Brain microvascular endothelial cell (primary cell): Measurements from ENCODE around the gene TSPAN17.

ENCODE experiments used
- DNase-seq: peaks from one replicate; pipeline ENCODE4 v3.0.0-alpha.2; 2020
- H3K27ac ChIP-seq: fragments of 250-450 bp; sonication (Bioruptor Pico); 2 replicates; pipeline ENCODE4 v1.5.1; 2020; ENCODE audit warnings: mild to moderate bottlenecking, moderate library complexity
- H3K27me3 ChIP-seq: fragments of 250-450 bp; sonication (Bioruptor Pico); replicated peaks from 2 replicates; pipeline ENCODE4 v1.5.1; 2020; ENCODE audit warnings: mild to moderate bottlenecking
- H3K36me3 ChIP-seq: fragments of 250-450 bp; sonication (Bioruptor Pico); replicated peaks from 2 replicates; pipeline ENCODE4 v1.5.1; 2020; ENCODE audit warnings: mild to moderate bottlenecking
- H3K4me3 ChIP-seq: 2 replicates; pipeline ENCODE4 v1.5.1; 2011; ENCODE audit warnings: low read depth, mild to moderate bottlenecking, control low read depth, low read length, moderate library complexity
- in situ Hi-C: cut with HindIII; loops from 2 replicates; pipeline ENCODE4 v1.10.0; 2017; ENCODE audit warnings: low sequenced_read_pairs, low pct_ligation_motif_present
- TF ChIP-seq, protein P1 (sequence below): IDR thresholded peaks from 2 replicates; pipeline ENCODE4 v1.5.1; 2011; ENCODE audit warnings: low read depth, mild to moderate bottlenecking, moderate library complexity, low read length, control low read depth, inconsistent platforms; ENCODE audit errors: missing control alignments

Gene TSPAN17

DNA sequence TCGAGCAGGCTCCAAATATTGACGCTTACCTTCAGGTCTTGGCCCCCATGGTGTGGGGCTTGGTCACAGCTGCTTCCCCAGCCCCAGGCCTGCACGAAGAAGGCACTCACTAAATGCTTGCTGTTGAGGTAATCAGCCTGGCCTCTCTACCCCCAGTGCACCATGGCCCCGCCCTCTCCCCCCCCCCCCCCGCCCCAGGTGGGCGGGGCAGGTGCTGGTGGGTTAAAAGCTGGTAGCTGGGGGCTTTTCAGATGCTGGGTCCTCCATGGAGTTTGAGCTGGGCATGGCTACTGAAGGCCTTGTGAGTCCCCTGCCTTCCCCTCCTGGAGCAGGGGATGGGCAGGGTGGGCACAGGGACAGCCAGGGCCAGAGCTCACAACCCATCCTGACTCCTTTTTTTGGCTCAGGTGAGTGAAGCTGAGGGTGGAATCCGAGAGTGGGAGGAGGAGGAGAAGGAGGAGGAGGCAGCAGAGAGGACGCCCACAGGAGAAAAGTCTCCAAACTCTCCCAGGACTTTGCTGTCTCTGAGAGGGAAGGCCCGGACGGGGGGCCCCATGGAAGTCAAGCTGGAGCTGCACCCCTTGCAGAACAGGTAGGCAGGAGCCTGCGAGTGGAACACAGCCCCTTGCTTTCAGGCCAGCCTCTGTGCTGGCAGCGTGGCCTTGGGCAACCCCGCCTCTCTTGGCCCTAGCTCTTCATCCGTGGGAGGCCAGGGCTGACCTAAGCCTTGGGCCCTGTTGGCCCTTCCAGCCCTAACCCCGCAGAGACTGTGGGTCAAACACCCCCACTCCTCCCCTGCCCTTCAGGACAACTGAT is 4.4 kb upstream of the TSPAN17 start:
- in situ Hi-C loops, result no loop called here
- H3K27ac ChIP-seq, result no peak overlapping the region
- H3K27me3 ChIP-seq, result no peaks in the 10 kb centered on the region
- H3K36me3 ChIP-seq, result no peaks in the 10 kb centered on the region
- no peak for DNase-seq
- H3K4me3 ChIP-seq, result no peak overlapping the region
- TF ChIP-seq, protein P1, sequence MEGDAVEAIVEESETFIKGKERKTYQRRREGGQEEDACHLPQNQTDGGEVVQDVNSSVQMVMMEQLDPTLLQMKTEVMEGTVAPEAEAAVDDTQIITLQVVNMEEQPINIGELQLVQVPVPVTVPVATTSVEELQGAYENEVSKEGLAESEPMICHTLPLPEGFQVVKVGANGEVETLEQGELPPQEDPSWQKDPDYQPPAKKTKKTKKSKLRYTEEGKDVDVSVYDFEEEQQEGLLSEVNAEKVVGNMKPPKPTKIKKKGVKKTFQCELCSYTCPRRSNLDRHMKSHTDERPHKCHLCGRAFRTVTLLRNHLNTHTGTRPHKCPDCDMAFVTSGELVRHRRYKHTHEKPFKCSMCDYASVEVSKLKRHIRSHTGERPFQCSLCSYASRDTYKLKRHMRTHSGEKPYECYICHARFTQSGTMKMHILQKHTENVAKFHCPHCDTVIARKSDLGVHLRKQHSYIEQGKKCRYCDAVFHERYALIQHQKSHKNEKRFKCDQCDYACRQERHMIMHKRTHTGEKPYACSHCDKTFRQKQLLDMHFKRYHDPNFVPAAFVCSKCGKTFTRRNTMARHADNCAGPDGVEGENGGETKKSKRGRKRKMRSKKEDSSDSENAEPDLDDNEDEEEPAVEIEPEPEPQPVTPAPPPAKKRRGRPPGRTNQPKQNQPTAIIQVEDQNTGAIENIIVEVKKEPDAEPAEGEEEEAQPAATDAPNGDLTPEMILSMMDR, result no peak

- H3K4me3 ChIP-seq, result no peak overlapping the region
- H3K36me3 ChIP-seq, result no peaks in the 10 kb centered on the region
- H3K27ac ChIP-seq, result no peak overlapping the region
- TF ChIP-seq, protein P1, result no peak
- in situ Hi-C loops, result no loop called here
- no peaks in the 10 kb centered on the region for H3K27me3 ChIP-seq
- no peak for DNase-seq
Measured at GRCh38 chr5:176643491-176644219, 3.6 kb upstream of the TSPAN17 start.

DNA sequence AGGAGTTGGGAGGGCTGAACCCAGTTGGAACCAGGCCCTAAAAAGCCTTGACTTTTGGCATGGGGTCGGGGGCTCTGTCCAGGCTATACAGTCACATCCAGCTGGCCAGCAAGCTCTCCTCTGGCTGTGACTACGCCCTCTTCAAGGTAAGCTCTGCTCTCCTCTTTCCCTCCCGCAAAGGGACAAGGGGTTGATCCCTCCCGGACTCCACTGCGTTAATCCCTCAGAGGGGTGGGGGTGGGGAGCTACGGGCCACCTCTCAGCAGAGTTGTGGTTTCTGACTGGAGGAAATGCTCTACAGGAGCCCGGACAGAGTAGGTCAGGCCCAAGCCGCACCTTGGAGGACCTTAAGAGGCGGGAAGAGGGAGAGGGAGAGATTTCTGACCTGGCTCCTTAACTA is 3.0 kb upstream of the TSPAN17 start:
- DNase-seq, result no peak
- Histone ChIP-seq H3K4me3 (no peak overlapping the region), H3K27me3 (no peaks in the 10 kb centered on the region), H3K36me3 (no peaks in the 10 kb centered on the region), H3K27ac (no peak overlapping the region)
- in situ Hi-C loops, result no loop called here
- TF ChIP-seq, protein P1, result no peak

- H3K4me3 ChIP-seq, result no peak overlapping the region
- no peak overlapping the region for H3K27ac ChIP-seq
- TF ChIP-seq, protein P1, result no peak
- in situ Hi-C loops, result no loop called here
- no peaks in the 10 kb centered on the region for H3K36me3 ChIP-seq
- H3K27me3 ChIP-seq, result no peaks in the 10 kb centered on the region
- DNase-seq, result no peak
Measured at GRCh38 chr5:176644878-176645670, 2.2 kb upstream of the TSPAN17 start.

DNA sequence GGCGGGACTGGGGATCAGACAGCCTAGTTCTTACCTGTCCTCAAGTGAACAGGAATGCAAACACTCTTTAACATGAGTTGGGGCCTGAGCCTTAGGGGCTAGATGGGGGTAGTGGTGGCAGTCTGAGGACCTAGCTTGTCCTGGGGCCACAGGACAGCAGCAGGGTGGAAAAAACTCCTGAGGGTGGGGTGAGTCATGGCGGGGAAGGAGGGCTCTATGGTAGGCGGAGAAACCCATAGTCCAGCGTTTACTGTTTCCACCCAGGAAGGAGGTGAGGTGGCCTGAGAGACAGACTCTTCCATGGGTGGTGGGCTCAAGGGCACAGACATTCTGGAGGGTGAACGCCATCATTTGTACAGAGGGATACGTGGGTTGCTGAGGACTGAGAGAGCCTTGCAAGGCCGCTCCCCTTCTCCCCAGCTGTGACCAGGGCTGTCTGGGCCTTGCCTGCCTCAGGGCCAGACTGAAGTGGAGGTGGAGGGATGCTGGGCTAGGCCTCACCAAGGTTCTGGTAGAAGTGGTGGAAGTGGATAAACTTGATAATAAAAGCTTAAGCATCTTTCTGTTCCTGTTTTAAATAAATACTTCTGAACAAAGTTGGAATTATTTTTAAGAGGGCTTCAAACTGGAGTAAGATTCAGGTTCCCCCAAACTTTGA is 1.1 kb upstream of the TSPAN17 start:
- TF ChIP-seq, protein P1, result no peak
- no peak overlapping the region for H3K4me3 ChIP-seq
- H3K36me3 ChIP-seq, result no peaks in the 10 kb centered on the region
- H3K27ac ChIP-seq, result peak overlapping the region; percentile 47
- DNase-seq, result no peak
- in situ Hi-C loops, result no loop called here
- no peaks in the 10 kb centered on the region for H3K27me3 ChIP-seq
